SKM-1 (cell line): Measurements from ENCODE around the gene HCN2.

ENCODE experiments used
- DNase-seq: peaks from one replicate; lab custom pipeline; 2025; ENCODE audit not compliant: unreplicated experiment; lab: John Stamatoyannopoulos, UW

HCN2 gene

DNA sequence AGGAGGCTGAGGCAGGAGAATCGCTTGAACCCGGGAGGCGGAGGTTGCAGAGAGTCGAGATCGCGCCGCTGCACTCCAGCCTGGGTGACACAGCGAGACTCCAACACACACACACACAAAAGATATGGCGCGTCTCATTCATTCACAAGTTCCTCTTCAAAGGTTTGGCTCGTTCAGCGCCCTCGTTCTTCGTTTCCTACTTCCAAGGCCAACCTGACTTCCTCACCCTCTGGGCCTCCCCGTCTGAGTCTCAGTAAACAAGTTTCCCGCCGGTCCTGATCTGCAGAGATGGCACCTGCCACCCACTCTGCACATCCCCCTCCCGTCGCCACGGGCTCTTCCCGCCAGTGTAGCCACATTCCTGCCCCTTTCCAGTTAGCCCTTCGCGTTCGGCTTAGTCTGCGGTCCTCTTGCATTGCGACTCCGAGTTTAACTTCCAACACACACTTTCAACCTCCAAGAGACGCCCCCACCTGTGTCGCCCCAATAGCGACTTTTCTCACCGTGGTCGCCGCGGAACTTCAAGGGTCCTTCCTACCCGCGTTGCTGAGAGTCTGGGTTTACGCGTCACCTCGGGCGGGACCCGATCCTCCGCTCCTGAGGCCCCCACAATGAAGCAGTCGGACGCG lies 18.6 kb upstream of the HCN2 start:
- DNase-seq = peak; percentile 57

DNA sequence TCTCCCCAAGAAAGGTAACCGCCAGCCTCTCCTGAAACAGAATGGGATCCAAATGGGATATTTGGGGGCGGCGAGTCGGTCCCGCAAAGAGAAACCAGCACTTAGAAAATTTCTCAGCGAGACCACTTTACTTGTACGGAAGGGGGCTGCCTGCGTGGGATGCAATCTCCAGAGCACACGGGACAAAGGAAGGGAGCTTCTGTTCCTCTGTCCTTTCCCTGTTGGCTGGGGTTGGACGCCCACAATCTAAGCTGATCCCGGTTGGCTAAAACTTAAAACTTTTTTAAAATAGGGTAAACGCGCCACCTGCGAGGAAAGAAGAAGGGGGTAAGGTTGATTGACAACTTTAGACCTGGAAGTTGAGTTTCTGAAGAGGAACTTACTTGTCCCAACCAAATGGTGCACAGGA lies 18.1 kb upstream of the HCN2 start:
- no peak for DNase-seq

DNA sequence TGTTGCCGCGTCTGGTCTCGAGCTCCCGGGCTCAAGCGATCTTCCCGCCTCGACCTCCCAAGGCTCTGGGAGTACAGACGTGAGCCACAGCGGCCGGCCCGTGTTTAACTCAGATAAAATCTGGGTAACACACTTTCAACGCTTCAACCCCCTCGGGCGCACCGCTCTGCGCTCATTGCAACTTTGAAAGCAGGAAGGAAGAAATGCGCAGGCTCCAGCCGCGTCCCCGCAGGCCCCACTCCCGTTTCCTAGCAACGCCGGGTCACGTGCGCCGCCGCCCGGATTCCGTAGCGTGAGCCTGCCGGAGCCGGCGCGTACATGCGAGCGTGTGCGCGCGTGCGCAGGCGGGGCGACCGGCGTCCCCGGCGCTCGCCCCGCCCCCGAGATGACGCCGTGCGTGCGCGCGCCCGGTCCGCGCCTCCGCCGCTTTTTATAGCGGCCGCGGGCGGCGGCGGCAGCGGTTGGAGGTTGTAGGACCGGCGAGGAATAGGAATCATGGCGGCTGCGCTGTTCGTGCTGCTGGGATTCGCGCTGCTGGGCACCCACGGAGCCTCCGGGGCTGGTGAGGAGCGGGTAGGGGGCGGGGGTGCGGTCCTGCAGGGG lies 17.4 kb upstream of the HCN2 start, which contains the start of gene BSG:
Gene BSG (plus strand): TSS at position 457 of the 603 bp plus-strand sequence. CDS start 39 bp downstream, at position 496.
- DNase-seq = peak; percentile 96

DNA sequence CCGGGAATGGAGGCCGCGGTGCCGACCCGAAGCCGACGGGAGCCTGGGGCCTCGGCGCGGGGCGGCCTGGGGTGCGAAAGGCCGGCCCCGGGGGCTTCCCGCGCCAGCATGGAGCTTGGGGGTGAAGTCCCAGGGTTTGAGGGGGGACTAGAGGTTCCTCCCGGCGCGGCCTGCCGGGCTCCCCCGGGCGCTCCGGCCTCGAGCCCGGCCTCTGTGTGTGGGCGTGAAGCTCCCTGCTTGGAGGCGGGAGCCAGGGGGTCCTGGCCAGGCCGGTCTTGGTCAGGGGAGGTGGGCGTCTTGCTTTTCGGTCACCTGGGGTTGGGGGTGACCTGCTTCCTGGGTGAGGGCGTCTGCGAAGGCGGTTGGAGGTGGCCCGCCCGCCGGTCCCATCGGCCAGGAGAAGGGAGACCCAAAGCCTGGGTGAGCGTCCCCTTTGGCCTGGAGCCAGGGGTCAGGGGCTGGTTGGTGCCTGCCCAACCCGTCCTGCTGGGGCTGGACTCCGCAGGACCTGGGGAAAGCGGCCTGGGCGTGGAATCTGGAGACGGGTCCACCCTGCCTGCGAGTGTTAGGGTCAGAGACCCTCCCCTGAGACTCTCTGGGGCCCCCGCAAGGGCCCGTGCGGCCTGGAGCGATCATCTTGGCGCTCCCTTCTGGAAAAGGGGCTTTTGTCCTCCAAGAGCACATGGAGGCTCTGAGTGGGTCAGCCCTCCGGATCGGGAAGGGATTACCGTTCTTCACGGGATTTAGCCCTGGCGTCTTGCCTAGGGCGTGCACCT lies 16.8 kb upstream of the HCN2 start:
- no peak for DNase-seq

DNA sequence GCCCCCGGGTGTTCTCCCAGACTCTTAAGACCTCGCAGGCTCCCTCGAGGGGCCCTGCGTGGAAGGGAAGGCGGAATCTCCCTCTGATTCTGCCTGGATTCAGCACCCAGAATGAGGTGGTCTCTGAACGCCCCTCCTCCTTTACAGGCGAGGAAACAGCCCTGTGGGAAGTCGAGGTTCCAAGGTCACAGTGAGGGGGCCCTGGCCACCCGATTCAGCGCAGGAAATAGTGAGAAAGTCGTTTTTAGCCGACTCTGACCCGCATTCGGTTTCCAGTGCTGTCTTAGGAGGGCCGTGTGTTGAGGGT lies 16.2 kb upstream of the HCN2 start:
- DNase-seq = no peak

DNA sequence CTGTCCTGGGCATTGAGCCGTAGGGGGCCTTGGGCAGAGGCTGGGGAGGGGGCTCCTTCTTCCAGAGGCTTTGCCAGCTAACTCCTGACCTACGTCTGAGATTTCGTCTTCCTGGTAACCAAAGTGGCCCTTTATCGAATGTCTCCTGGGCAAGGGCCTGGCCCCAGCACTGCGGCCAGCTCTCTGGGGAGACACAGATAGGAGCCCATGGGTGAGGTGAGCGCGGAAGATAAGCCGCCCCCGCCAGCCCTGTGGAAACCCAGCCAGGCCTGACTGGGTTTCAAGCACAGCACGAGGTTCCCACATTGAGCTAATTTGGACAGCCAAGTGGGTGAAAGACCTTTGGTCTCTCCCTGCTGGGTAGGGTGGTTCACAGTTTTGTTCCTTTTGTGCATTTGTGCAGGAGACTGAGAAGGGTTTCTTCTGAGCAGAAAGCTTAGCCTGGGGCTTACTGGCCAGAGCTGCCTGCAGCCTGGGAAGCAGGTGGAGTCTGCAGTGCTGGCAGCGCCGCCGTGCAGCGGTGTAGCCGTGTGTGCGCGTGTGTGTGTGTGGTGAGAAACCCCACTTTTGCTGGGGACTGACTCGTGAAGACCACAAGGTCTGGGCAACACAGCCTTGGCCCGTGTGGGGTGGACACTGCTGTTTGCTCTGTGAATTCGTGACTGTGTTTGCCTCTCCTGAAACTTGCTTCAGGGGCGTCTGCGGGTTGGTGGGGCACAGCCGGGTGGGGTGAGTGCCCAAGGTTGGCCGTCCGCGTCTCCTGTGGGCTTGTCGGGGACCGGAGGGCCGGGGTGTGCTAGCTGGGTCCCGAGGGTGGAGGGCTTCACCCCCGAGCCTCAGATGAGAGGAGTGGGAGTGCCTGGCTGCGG lies 14.8 kb upstream of the HCN2 start:
- DNase-seq = no peak

DNA sequence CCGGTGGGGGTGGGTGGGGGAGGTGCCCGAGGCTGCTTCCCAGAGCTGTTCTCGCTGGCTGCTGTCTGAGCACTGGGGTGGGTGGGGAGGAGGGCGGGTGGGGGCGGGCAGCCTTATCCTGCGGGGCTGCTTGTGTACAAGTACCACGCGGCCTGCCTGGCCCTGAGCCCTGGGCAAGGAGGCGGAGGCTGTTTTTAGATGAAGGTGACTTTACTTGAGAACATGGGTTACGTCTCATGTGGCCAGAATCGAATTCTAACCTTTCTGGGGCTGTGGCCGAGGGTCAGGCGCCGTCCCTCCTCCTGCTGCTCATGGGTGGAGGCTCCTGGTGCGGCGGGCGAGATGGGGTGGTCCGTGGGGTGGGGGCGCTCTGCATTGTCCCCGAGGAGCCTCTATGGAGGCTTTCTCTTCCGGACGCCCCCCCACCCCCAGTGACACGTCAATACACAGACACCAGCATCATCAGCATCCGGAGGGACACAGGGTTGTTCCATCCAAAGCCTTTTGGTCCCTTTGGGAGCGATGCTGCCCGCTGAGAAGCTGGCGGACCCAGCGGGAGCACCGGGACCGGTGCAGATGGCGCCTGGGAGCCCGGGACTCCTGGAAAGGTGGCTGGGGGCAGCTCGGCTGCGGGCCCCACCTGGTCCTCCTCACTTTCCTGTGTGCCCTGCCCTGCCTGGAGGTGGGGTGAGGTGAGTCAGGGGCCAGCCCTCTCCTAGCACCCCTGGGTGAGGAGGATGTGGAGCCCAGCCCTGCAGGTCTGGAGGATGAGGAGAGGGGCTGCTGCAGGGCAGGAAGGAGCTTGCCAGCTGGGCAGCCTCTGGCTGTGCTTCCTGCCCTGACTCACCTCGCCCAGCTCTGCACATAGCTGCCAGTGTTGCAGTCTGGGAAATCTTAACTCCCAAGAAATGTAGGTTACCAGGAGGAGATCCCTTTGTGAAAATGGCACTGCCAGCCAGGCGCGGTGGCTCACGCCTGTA lies 13.9 kb upstream of the HCN2 start:
- DNase-seq = no peak

DNA sequence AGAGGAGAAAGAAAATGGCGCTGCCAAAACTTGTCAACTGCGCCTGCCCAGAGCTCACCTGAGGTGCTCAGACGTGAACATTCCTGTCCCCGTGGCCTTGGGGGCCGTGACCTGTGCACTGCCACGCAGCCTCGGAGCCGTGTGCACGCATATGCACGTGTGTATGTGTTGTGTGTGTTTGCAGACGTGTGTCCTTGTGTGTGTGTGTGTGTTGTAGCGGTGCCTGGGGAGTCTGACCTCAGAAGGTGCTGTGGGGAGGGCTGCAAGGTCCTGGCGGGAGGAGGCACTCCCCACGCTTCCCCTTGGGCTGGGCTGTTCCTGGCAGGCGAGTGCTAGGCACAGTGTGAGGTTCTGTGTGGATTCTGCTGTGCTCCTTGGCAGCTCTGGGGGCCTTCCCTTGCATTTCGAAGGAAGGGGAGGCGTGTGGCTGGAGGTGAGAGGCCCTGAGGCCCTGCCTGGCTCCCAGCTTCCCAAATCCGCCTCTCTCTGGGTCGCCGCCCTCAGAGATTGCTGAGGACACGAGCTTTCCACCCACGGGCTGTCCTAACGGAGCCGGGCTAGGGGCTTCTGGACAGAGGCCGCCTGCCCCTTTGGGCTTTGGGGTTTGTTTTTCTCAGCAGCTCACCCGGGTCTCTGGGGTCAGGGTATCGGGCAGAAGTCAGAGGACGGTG lies 12.8 kb upstream of the HCN2 start:
- no peak for DNase-seq

DNA sequence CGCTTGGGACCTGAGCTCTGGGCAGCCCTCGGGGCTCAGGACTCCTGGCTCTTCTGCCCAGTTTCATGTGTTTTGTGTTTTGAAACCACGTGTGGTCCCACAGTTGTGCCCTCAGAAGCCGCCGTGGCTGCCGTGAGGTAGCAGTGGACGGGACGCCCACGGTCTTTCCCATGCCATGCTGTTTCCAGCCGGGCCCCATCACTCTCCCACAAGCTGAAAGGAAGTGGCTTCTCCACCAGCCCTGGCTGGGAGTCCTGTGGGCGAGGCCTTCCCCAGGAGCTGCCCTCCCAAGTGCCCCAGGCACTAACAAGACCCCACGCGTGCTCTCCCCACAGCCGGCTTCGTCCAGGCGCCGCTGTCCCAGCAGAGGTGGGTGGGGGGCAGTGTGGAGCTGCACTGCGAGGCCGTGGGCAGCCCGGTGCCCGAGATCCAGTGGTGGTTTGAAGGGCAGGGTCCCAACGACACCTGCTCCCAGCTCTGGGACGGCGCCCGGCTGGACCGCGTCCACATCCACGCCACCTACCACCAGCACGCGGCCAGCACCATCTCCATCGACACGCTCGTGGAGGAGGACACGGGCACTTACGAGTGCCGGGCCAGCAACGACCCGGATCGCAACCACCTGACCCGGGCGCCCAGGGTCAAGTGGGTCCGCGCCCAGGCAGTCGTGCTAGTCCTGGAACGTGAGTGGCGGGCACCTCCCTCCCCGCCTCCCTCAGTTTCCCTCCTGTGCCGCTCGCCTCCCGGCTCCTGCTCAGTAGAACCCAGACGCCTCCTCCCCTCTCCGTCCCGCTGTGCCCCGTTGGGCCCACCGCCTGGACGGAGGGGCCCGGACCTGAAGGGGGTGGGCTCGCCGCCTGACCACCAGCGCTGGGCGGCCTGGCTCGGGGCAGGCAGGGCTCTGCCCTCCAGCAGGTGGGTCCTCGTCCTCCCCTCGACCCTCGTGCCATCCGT lies 12.0 kb upstream of the HCN2 start:
- no peak for DNase-seq

DNA sequence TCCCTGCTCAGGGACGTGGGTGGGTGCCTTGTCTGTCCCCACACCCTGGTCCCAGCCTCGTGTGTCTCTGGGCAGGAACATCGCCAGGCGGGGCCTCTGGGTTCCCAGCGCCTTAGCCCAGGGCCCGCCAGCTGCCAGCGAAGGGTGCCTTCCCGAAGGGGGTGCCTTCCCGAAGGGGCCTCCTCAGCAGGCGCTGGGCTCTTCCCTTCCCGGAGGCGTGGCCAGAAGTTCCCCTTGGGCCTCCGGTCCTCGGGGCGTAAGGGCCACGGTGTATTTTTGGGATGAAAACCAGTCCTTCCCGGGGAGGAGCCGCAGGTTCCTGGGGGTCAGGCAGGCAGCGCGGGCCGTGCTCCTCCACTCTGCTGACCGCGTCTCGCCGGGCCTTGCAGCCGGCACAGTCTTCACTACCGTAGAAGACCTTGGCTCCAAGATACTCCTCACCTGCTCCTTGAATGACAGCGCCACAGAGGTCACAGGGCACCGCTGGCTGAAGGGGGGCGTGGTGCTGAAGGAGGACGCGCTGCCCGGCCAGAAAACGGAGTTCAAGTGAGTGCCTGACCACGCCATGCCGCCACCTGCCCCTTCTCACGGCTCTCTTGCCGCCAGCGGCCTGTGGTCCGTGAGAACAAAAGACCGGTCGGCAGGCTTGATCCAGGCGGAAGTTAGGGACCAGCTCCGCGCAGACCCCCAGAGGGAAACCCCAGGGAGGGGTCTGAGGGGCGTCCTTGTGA lies 10.4 kb upstream of the HCN2 start:
- DNase-seq = no peak

DNA sequence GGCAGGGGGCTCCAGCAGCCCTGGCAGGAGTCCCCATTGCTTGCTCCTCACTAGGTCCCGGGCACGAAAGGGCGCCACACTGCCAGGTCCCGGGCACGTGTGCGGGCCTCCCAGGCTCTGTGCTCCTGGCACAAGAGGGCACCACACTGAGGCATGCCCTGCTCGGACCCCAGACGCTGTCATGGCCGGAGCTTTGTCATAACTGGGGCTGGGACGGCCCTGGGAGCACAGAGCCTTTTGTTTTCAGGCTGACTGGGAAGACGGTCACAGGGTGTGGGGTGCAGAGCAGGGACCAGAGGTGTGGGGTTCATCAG lies 9.9 kb upstream of the HCN2 start:
- DNase-seq = no peak

DNA sequence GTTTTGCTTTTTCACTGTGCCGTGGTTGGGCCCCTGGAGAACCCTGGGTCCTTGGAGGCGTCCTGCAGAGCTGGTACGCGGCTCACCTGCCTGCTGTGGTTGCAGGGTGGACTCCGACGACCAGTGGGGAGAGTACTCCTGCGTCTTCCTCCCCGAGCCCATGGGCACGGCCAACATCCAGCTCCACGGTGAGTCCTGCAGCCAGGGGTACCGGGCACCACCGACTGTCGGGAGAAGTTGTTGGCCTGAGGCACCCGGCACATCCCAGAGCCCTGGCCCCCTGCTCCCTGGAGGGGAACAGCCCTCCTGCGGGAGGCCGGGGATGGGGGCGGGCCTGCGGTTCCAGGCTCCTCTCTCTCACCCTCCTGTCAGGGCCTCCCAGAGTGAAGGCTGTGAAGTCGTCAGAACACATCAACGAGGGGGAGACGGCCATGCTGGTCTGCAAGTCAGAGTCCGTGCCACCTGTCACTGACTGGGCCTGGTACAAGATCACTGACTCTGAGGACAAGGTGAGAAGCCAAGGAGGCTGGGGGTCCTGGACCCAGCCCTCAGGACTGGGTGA lies 9.3 kb upstream of the HCN2 start:
- no peak for DNase-seq

DNA sequence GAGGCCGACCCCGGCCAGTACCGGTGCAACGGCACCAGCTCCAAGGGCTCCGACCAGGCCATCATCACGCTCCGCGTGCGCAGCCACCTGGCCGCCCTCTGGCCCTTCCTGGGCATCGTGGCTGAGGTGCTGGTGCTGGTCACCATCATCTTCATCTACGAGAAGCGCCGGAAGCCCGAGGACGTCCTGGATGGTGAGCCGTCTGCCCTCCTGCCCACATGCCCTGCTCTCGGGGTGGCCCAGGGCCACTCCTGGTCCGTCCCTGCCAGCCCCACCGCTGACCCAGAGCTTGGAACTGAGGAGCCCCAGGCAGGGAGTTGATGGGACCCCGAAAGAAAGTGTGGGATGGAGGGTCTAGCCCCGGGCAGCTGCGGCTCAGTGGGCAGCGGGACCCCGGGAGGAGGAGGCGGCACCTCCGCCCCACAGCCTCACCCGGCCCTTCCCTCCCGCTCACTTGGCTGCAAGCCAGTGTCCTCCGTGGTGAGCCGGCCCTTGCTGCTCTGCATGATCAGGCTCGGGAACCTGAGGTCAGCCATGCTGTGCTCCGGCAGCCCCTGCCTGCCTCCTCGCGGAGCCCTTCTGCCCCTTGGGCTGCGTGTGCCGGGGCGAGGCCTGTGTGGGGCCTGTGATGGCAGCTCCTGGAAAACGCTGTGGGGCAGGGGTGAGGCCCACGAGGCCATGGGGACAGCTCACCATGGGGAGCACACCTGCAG lies 8.1 kb upstream of the HCN2 start:
- no peak for DNase-seq

DNA sequence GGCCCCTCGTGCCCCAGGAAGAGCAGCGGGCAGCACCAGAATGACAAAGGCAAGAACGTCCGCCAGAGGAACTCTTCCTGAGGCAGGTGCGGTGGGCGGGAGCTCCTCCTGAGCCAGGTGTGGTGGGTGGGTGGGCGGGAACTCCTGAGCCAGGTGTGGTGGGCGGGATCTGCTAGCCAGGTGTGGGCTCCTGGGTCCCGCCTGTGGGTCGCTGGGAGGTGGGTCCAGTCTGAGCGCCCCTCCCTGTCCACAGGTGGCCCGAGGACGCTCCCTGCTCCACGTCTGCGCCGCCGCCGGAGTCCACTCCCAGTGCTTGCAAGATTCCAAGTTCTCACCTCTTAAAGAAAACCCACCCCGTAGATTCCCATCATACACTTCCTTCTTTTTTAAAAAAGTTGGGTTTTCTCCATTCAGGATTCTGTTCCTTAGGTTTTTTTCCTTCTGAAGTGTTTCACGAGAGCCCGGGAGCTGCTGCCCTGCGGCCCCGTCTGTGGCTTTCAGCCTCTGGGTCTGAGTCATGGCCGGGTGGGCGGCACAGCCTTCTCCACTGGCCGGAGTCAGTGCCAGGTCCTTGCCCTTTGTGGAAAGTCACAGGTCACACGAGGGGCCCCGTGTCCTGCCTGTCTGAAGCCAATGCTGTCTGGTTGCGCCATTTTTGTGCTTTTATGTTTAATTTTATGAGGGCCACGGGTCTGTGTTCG lies 7.0 kb upstream of the HCN2 start:
- DNase-seq = no peak

DNA sequence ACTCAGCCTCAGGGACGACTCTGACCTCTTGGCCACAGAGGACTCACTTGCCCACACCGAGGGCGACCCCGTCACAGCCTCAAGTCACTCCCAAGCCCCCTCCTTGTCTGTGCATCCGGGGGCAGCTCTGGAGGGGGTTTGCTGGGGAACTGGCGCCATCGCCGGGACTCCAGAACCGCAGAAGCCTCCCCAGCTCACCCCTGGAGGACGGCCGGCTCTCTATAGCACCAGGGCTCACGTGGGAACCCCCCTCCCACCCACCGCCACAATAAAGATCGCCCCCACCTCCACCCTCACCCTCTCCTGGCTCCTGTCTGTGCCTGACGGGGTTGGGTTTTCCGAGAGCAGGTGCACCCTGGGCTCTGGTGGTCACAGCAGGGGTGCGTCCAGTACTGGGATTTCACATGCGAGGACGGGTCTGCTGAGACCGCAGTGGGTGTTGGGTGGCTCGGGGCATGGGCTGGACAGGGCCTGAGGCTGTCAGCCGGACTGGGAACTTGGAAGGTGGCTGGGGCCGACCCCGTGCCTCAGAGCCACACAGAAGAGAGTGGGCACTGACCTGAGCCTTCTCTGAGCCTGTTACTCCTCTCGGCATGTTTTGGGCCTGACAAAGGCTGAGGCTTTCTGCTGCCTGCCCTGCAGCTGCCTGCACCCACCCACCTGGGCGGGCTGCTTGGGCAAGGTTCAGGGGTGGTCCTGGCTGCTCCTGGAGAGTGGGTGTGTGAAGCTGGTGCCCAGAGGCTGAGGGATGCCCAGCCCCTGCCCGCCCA lies 6.3 kb upstream of the HCN2 start:
- no peak for DNase-seq

DNA sequence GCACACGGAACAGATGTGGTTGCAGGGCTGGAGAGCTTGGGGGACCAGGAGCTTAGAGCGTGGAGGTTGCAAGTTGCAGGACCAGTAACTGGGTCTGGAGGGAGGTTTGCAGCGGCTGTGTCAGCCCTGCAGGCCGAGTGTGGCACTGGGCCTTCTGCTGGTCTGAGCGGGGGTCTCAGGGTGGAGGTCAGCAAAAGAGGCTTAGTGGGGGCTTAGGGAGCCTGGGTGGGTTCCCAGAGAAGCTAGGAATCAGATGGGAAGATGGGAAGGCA lies 5.8 kb upstream of the HCN2 start:
- DNase-seq = no peak
